HG02610 (cell line): ENCODE data around the gene ARHGAP22.

ENCODE experiments used
- ATAC-seq: cut with Tn5 transposase; IDR thresholded peaks from one replicate; pipeline ENCODE4 v1.9.1; 2021; ENCODE audit warnings: mild to moderate bottlenecking, moderate library complexity; ENCODE audit not compliant: unreplicated experiment

The ARHGAP22 gene

GRCh38 chr10:48406204-48406603, 198.7 kb downstream of the ARHGAP22 start:
- ATAC-seq: peak; percentile 72

GRCh38 chr10:48404646-48405045, 200.2 kb downstream of the ARHGAP22 start:
- ATAC-seq: no peak

GRCh38 chr10:48400850-48401220, 204.0 kb downstream of the ARHGAP22 start:
- ATAC-seq: peak; percentile 61

GRCh38 chr10:48400129-48400849, 204.6 kb downstream of the ARHGAP22 start:
- ATAC-seq: no peak

GRCh38 chr10:48399551-48399950, 205.3 kb downstream of the ARHGAP22 start:
- ATAC-seq: no peak

- ATAC-seq: no peak
These were observed 205.8 kb downstream of the ARHGAP22 start for GRCh38 chr10:48399056-48399541.

- no peak for ATAC-seq
These were observed 206.6 kb downstream of the ARHGAP22 start for GRCh38 chr10:48398261-48398660.
